GM21447 (cell line): ENCODE measurements around the gene RTCA.
"Not testable (repeated sequence)": the region's sequence is repeated elsewhere in the genome, so short reads cannot be mapped to it uniquely, and the experiment has no call there.

ENCODE experiments used
- ATAC-seq: cut with Tn5 transposase; IDR thresholded peaks from one replicate; pipeline ENCODE4 v1.9.1; 2021; ENCODE audit not compliant: unreplicated experiment

Gene RTCA

GRCh38 chr1:100265931-100266740 is at the start of gene RTCA:
Gene RTCA (plus strand): TSS chr1:100266216. CDS start chr1:100266376, 160 bp downstream.
- peak; percentile 97 for ATAC-seq

DNA sequence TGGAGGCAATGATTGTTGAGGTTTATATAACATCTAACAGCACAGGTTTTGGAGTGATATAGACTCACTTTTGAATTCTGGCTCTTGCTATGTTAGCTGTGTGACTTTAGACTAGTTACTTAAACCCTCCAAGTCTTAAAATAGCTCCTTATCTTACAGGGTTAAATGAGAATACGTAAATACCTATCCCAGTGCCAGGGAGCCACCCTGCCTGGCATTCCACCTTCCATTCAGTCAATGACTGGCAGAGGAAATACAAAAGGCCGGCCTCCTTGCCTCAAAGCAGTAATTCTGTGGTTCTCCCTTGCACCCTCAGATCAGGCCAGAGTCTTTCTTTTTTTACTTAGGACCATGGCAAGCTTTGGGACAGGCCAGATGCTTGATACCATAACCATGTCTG is 48.2 kb upstream of the RTCA start:
- ATAC-seq, result no peak

DNA sequence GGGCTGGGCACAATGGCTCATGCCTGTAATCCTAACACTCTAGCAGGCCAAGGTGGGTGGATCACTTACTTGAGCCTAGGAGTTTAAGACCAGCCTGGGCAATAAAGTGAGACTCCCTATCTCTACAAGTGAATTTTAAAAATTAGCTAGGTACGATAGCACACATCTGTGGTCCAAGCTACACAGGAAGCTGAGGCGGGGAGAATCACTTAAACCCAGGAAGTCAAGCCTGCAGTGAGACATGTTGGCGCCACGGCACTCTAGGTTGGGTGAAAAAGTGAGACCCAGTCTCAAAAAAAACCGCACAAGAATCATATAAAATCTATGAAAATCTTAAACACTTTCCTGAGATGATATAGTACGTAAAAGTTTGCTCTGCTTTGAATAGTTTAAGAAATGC is 46.6 kb upstream of the RTCA start:
- ATAC-seq, result no peak

DNA sequence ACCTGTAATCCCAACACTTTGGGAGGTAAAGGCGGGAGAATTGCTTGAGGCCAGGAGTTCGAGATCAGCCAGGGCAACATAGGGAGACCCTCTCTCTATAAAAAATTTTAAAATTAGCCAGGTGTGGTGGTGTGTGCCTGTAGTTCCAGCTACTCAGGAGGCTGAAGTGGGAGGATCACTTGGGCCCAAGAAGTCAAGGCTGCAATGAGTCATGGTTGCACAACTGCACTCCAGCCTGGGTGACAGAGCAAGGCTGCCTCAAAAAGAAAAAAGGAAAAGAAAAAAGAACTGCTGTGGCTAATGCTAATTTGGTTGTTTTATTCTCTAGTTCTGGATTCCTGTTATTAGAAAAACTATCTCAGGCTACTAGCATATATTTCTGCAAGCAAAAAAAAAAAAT is 46.1 kb upstream of the RTCA start:
- ATAC-seq, result no peak

GRCh38 chr1:100222428-100222827 is 43.6 kb upstream of the RTCA start:
- no peak for ATAC-seq

DNA sequence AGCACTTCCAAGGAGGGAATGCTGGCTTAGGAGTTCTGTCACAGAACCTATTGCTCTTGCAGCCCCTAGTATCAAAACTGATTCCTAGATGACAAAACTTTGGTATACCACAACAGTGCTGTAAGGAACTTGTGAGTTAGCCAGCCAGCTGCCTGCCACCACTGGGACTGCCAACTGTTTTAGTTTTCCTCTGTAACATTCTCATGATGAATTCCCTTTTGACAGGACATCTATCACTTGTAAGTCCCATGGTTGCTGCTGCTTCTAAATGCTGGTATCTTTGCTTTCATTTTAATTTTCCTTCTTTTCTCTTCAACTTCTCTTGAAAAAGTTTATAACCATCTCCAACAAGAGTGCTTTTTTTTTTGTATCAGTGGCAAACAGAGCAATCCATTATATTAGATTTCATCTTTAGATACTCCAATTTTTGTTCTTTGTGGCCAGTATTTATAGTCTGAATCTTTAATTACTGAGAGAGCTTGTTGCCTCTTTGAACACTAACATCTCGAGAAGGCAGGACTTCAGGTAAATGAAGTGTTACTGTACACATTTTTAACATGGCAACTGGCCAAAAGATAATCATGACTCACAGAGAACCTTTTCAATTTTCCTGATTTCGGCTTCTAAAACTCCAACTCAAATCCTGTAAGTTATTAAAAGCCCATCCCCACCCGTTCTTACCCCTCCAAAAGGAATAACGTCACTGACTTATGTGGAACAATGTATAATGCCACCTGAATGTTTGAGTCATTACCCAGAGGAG is 36.2 kb upstream of the RTCA start:
- no peak for ATAC-seq

- no peak for ATAC-seq
These were observed 35.3 kb upstream of the RTCA start for GRCh38 chr1:100230765-100231164.

GRCh38 chr1:100231721-100232120 is 34.3 kb upstream of the RTCA start:
- ATAC-seq, result no peak

GRCh38 chr1:100232156-100232555 is 33.9 kb upstream of the RTCA start:
- ATAC-seq, result no peak

DNA sequence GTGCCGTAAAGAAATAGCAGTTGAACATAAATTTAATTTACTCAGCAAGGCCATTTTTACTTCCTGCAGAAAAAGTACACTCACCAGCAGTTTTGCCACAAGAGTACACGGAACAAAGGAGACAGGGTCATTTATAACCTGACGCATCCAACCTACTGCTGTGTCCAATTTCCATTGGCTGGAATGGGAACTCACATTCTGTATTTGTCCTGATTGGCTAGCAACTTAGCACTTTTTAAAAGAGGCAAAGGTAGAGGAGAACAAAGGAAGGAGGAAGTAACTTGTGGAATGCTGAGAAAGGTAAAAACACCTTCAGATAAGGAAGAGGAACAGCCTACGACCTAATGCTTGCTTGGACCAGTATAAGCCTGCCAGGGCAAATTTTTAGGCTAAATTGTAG is 32.5 kb upstream of the RTCA start:
- ATAC-seq, result not testable (repeated sequence)

DNA sequence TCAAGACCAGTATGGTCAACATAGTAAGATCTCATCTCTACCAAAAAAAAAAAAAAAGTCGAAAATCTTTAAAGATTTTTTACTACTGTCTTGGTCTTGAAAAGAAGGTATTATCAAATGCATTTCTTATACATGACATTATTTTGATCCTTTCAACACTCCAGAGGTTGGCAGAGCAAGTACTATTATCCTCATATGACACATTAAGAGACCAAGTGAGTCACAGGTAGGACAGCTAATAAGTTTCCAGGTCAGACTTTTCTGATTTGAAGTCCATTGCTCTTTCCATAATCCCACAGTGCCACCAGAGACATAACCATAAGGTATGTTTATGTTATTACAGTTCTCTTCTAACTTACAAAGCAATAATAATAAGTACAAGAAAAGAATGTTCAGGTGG is 31.6 kb upstream of the RTCA start:
- ATAC-seq, result no peak

DNA sequence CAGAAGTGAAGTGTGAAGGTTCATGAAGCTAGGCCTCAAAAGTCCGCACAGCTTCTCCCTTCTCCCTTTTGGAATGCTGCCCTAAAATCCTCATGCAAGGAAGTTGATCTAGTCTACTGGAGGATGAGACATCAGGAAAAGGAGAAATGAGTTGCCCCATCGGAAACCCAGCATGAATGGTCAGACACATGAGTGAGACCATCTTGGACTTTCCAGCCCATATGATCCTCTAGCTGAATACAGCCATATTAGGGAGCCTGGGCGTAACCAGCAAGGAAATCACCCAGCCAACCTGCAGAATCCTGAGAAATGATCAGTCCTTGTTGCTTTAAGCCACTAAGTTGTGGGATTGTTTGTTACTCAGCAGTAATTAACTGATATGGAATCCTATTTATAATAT is 28.9 kb upstream of the RTCA start:
- no peak for ATAC-seq

GRCh38 chr1:100239961-100240360 is 26.1 kb upstream of the RTCA start:
- ATAC-seq, result no peak

DNA sequence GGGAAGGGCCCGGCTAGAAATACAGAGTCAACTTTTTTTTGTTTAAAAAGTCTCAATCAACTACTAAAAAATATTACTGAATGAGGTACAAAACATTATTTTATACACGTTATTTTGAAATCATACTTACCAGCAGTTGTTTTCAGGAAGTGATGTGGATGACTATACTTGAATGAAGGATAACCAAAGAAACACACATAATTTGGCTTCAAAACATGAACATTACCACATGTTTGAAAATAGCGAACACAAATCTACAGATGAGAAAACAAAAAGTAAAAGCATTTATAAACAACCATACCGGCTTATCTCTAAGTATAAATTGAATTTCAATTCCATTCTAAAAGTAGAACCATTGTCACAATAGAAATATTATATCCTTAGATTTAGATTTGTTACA is 25.4 kb upstream of the RTCA start:
- ATAC-seq, result no peak

DNA sequence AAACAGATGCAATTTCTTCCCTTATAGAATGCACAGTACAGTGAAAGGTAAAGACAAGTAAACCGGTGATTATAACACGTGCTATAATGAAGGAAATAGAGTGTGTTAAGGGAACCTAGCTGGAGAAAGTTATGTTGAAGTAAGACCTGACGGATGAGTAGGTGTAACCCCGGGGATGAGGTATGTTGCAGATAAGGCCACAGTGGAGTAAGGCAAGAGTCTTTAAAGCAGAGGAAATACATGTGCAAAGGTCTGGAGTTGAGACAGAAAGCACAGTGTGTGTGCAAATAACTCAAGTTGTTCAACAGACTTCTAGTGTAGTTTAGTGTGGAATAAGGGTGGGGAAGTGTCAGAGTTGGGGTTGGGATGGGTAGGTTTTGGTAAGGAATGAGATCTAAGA is 19.3 kb upstream of the RTCA start:
- ATAC-seq, result no peak

DNA sequence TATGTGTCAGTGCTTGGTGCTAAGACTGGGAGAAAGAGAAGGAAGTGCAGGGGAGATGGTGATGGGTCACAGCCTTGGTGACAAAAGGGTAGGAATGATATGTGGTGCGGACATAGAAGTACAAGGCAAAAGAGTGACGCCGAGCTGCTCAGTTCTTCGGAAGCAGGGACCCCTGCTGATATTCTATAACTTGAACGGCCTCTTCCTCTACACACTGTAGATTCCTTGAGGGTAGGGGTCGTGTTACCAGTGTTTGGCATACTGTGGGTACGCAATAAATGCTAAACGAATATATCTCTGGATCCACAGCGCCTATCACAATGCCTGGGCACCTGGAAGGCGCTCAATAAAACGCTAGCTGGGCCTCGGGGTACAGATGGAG is 16.9 kb upstream of the RTCA start:
- no peak for ATAC-seq

DNA sequence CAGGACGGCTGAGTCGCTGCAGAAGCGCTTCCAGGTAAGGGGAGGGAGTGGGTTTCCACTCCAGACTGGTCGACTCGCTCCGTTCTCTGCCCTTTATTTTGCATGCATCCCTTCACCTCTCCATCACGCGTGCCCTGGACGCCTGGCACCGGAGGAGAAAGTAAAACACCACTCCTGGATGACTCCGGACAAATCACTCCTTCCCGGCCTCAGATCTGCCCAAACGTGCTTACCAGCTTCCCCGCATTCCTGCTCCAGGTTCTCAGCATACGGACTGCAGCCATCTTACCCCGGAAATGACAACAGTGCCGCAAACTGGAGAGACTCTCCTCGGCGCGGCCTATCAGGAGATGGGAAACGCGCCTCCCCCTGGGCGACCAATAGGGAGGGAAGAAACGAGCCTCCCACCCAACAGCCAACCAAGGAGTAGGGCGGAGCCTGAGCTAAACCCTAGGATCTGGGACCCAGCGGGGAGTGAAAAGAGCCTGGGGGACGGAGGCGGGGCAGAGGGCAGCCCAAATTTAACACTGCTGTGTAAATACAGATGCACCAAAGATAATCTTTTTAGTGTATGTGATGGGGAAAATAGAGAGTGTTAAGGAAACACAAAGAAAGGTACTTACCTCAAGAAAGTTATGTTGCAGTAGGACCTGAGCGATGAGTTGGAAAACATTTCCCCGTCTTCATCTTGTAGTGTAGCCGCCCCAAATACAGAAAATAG is 16.3 kb upstream of the RTCA start, which contains the start of gene DBT:
TSS of gene DBT (minus strand) at position 298 of the 721 bp plus-strand sequence. CDS start at position 284, 14 bp downstream.
- peak; percentile 100 for ATAC-seq

DNA sequence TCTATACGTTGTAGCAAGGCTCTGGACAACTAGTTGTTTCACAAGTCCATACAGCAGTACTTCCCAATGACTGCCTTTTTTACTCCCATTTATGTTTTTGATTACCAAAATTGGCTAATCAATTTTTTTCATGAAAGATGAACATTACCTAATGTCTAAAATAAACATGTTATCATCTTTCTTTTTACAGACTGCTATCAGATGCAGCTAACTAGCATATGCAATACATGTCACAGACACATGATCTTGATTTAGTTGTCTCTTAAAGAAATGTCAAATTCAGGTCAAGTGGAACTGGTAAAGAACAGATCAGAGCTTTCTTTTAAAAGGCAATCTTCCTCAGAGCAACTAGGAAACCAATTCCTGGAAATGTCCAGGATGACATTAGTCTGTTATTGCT is 15.8 kb upstream of the RTCA start:
- no peak for ATAC-seq

GRCh38 chr1:100250807-100251206 is 15.2 kb upstream of the RTCA start:
- no peak for ATAC-seq

GRCh38 chr1:100252901-100253300 is 13.1 kb upstream of the RTCA start:
- no peak for ATAC-seq

DNA sequence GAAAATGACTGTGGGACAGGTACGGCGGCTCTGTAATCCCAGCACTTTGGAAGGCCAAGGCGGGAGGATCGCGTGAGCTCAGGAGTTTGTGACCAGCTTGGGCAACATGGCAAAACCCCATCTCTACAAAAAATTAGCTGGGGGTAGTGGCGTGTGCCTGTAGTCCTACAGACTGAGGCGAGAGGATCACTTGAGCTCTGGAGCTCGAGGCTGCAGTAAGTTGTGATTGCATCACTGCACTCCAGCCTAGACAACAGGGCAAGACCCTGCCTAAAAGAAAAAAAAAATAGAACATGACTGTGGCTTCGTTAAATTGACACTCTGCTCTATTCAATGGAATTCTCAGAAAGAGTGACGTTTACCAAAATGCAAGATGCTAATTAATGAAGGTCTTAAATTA is 12.5 kb upstream of the RTCA start:
- ATAC-seq, result no peak

- ATAC-seq, result not testable (repeated sequence)
These were observed 9.7 kb upstream of the RTCA start for GRCh38 chr1:100256273-100256672.
